ENCODE results near the gene CACNA2D2. TPM values are rescaled to one million over a fixed set of nuclear protein-coding genes. Genes with fewer than 3 reads are reported as not detected.

Gene CACNA2D2
- total RNA-seq, 4 donors from 2014 or later, result 0.19 to 3.6 (median 0.94) TPM

- ATAC-seq (ENCODE audit: low FRiP score), result no peak
- TF ChIP-seq, protein P1, sequence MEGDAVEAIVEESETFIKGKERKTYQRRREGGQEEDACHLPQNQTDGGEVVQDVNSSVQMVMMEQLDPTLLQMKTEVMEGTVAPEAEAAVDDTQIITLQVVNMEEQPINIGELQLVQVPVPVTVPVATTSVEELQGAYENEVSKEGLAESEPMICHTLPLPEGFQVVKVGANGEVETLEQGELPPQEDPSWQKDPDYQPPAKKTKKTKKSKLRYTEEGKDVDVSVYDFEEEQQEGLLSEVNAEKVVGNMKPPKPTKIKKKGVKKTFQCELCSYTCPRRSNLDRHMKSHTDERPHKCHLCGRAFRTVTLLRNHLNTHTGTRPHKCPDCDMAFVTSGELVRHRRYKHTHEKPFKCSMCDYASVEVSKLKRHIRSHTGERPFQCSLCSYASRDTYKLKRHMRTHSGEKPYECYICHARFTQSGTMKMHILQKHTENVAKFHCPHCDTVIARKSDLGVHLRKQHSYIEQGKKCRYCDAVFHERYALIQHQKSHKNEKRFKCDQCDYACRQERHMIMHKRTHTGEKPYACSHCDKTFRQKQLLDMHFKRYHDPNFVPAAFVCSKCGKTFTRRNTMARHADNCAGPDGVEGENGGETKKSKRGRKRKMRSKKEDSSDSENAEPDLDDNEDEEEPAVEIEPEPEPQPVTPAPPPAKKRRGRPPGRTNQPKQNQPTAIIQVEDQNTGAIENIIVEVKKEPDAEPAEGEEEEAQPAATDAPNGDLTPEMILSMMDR (IDR thresholded peaks at IDR 0.05), result no peak
- DNase-seq (ENCODE audit: low spot score), result no peak
Measured at GRCh38 chr3:50525191-50525910, 21.9 kb upstream of the CACNA2D2 start.

- no peak for ATAC-seq (ENCODE audit: low FRiP score)
- TF ChIP-seq, protein P1 (IDR thresholded peaks at IDR 0.05), result no peak
- DNase-seq (ENCODE audit: low spot score), result no peak
Measured at GRCh38 chr3:50524746-50525145, 21.3 kb upstream of the CACNA2D2 start.

GRCh38 chr3:50523279-50523811 lies 19.9 kb upstream of the CACNA2D2 start:
- TF ChIP-seq, protein P1 (IDR thresholded peaks at IDR 0.05), result no peak
- ATAC-seq (ENCODE audit: low FRiP score), result no peak
- DNase-seq (ENCODE audit: low spot score), result no peak

DNA sequence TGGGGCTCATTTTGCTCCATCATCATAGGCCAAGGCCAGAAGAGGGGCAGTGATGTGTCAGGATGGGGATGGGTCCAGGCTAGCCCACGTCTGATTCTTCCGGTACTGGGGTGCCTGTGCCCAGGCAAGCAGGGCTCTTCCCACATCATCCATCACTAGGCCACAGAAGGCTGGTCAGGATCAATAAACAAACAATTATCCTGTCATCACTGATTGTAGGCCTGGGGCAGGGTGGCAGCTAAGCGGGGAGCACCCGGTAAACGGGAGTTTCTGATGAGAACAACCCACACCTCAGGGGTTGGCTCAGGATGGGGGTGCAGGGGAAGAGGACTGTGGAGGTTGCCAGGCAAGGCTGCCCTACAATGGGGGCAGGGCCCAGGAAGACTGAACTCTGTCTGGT lies 18.1 kb upstream of the CACNA2D2 start:
- DNase-seq (ENCODE audit: low spot score), result no peak
- TF ChIP-seq, protein P1 (IDR thresholded peaks at IDR 0.05), result no peak
- no peak for ATAC-seq (ENCODE audit: low FRiP score)

DNA sequence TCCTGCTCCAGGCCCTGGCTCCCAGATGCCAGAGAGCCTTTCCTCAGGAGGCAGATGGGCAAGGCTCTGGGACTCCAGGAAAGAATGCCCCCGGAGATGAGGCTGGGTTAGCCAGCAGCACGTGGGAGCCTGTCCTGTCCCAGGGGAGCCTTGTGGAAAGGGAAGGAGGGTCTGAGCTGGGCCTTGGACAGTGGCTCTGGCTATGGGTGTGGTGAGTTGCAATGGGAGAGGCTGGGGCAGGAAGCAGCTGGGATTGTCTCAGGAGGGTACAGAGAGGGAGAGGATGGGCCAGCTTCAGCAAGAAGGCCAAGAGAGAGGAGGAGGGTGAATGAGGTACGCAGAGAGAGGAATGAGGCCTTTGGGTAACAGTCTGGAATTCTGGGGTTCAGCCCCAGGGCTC lies 17.4 kb upstream of the CACNA2D2 start:
- no peak for ATAC-seq (ENCODE audit: low FRiP score)

GRCh38 chr3:50519471-50520089 lies 16.1 kb upstream of the CACNA2D2 start:
- peak; percentile 61 for DNase-seq (ENCODE audit: low spot score)
- ATAC-seq (ENCODE audit: low FRiP score), result peak; percentile 70
- TF ChIP-seq, protein P1 (IDR thresholded peaks at IDR 0.05), result peak in 1 of 3 donors; percentile 37

More for the DNA sequence above, 17.4 kb upstream of the CACNA2D2 start:
- TF ChIP-seq, protein P1 (IDR thresholded peaks at IDR 0.05), result no peak
- DNase-seq (ENCODE audit: low spot score), result no peak
